ENCODE results near the gene MORF4L2. TPM values are rescaled to one million over a fixed set of nuclear protein-coding genes. Genes with fewer than 3 reads are reported as not detected.
"Not testable (repeated sequence)": the region's sequence is repeated elsewhere in the genome, so short reads cannot be mapped to it uniquely, and the experiment has no call there.

Gene MORF4L2
- total RNA-seq, 1 donor from 2014 or later, result 229 TPM

- H3K4me1 Mint-ChIP-seq (ENCODE audit: low read depth), result no peaks in the 10 kb centered on the region
- no peak overlapping the region for H3K4me3 Mint-ChIP-seq
- H3K27ac Mint-ChIP-seq, result no peak overlapping the region
- no peaks in the 10 kb centered on the region for H3K9me3 Mint-ChIP-seq
- H3K36me3 Mint-ChIP-seq (ENCODE audit: low read depth), result no peaks in the 10 kb centered on the region
- DNase-seq (ENCODE audit: low spot score), result no peak
- peaks cover 10% of the 10 kb centered on the region for H3K27me3 Mint-ChIP-seq (ENCODE audit: insufficient read depth)
- intact Hi-C loops (cut with micrococcal nuclease), result no loop called here
Measured at GRCh38 chrX:103666202-103667107, 20.0 kb downstream of the MORF4L2 start.

GRCh38 chrX:103663981-103664762 is 22.3 kb downstream of the MORF4L2 start:
- Mint-ChIP-seq H3K4me1 (ENCODE audit: low read depth) (no peaks in the 10 kb centered on the region), H3K27ac (no peak overlapping the region), H3K9me3 (no peaks in the 10 kb centered on the region), H3K36me3 (ENCODE audit: low read depth) (no peaks in the 10 kb centered on the region), H3K4me3 (no peak overlapping the region), H3K27me3 (ENCODE audit: insufficient read depth) (peaks cover 10% of the 10 kb centered on the region)
- DNase-seq (ENCODE audit: low spot score), result no peak
- intact Hi-C loops (cut with micrococcal nuclease), result no loop called here

GRCh38 chrX:103659460-103659859 is 27.0 kb downstream of the MORF4L2 start:
- H3K27ac Mint-ChIP-seq; H3K9me3 Mint-ChIP-seq; DNase-seq (ENCODE audit: low spot score); H3K4me1 Mint-ChIP-seq (ENCODE audit: low read depth); H3K4me3 Mint-ChIP-seq; intact Hi-C loops (cut with micrococcal nuclease); H3K27me3 Mint-ChIP-seq (ENCODE audit: insufficient read depth); H3K36me3 Mint-ChIP-seq (ENCODE audit: low read depth): not testable (repeated sequence)

- Mint-ChIP-seq H3K4me3 (no peak overlapping the region), H3K4me1 (ENCODE audit: low read depth) (no peaks in the 10 kb centered on the region), H3K9me3 (no peaks in the 10 kb centered on the region), H3K27me3 (ENCODE audit: insufficient read depth) (peaks cover 4% of the 10 kb centered on the region), H3K36me3 (ENCODE audit: low read depth) (no peaks in the 10 kb centered on the region), H3K27ac (no peak overlapping the region)
- no peak for DNase-seq (ENCODE audit: low spot score)
- intact Hi-C loops (cut with micrococcal nuclease), result no loop called here
Measured at GRCh38 chrX:103658681-103659433, 27.6 kb downstream of the MORF4L2 start.

- H3K4me1 Mint-ChIP-seq (ENCODE audit: low read depth); H3K27me3 Mint-ChIP-seq (ENCODE audit: insufficient read depth); H3K36me3 Mint-ChIP-seq (ENCODE audit: low read depth); H3K9me3 Mint-ChIP-seq; DNase-seq (ENCODE audit: low spot score); H3K4me3 Mint-ChIP-seq; H3K27ac Mint-ChIP-seq; intact Hi-C loops (cut with micrococcal nuclease): not testable (repeated sequence)
Measured at GRCh38 chrX:103657066-103657465, 29.4 kb downstream of the MORF4L2 start.

- Mint-ChIP-seq H3K36me3 (ENCODE audit: low read depth) (no peaks in the 10 kb centered on the region), H3K4me1 (ENCODE audit: low read depth) (no peaks in the 10 kb centered on the region), H3K27me3 (ENCODE audit: insufficient read depth) (peaks cover 2% of the 10 kb centered on the region), H3K27ac (no peak overlapping the region), H3K4me3 (no peak overlapping the region), H3K9me3 (no peaks in the 10 kb centered on the region)
- intact Hi-C loops (cut with micrococcal nuclease), result no loop called here
- no peak for DNase-seq (ENCODE audit: low spot score)
Measured at GRCh38 chrX:103656617-103657016, 29.9 kb downstream of the MORF4L2 start.

- intact Hi-C loops (cut with micrococcal nuclease); H3K27ac Mint-ChIP-seq; H3K9me3 Mint-ChIP-seq; H3K36me3 Mint-ChIP-seq (ENCODE audit: low read depth); H3K4me3 Mint-ChIP-seq; DNase-seq (ENCODE audit: low spot score); H3K4me1 Mint-ChIP-seq (ENCODE audit: low read depth); H3K27me3 Mint-ChIP-seq (ENCODE audit: insufficient read depth): not testable (repeated sequence)
Measured at GRCh38 chrX:103655230-103656000, 31.1 kb downstream of the MORF4L2 start.

GRCh38 chrX:103651151-103651773 is 35.2 kb downstream of the MORF4L2 start:
- no peaks in the 10 kb centered on the region for H3K4me1 Mint-ChIP-seq (ENCODE audit: low read depth)
- H3K9me3 Mint-ChIP-seq, result no peaks in the 10 kb centered on the region
- no peak for DNase-seq (ENCODE audit: low spot score)
- H3K36me3 Mint-ChIP-seq (ENCODE audit: low read depth), result no peaks in the 10 kb centered on the region
- H3K27me3 Mint-ChIP-seq (ENCODE audit: insufficient read depth), result peaks cover 6% of the 10 kb centered on the region
- no peak overlapping the region for H3K27ac Mint-ChIP-seq
- intact Hi-C loops (cut with micrococcal nuclease), result no loop called here
- H3K4me3 Mint-ChIP-seq, result no peak overlapping the region

- no peaks in the 10 kb centered on the region for H3K9me3 Mint-ChIP-seq
- no peak overlapping the region for H3K27ac Mint-ChIP-seq
- H3K4me3 Mint-ChIP-seq, result no peak overlapping the region
- peaks cover 18% of the 10 kb centered on the region for H3K27me3 Mint-ChIP-seq (ENCODE audit: insufficient read depth)
- intact Hi-C loops (cut with micrococcal nuclease), result no loop called here
- H3K36me3 Mint-ChIP-seq (ENCODE audit: low read depth), result no peaks in the 10 kb centered on the region
- DNase-seq (ENCODE audit: low spot score), result no peak
- H3K4me1 Mint-ChIP-seq (ENCODE audit: low read depth), result no peaks in the 10 kb centered on the region
Measured at GRCh38 chrX:103647630-103648029, 38.9 kb downstream of the MORF4L2 start.

- Mint-ChIP-seq H3K4me3 (no peak overlapping the region), H3K9me3 (no peaks in the 10 kb centered on the region), H3K4me1 (ENCODE audit: low read depth) (no peaks in the 10 kb centered on the region), H3K27ac (no peak overlapping the region), H3K36me3 (ENCODE audit: low read depth) (no peaks in the 10 kb centered on the region), H3K27me3 (ENCODE audit: insufficient read depth) (peaks cover 17% of the 10 kb centered on the region)
- DNase-seq (ENCODE audit: low spot score), result no peak
- intact Hi-C loops (cut with micrococcal nuclease), result no loop called here
Measured at GRCh38 chrX:103644125-103644524, 42.4 kb downstream of the MORF4L2 start.

- intact Hi-C loops (cut with micrococcal nuclease), result no loop called here
- H3K4me3 Mint-ChIP-seq, result no peak overlapping the region
- H3K36me3 Mint-ChIP-seq (ENCODE audit: low read depth), result no peaks in the 10 kb centered on the region
- peaks cover 16% of the 10 kb centered on the region for H3K27me3 Mint-ChIP-seq (ENCODE audit: insufficient read depth)
- no peak overlapping the region for H3K27ac Mint-ChIP-seq
- H3K9me3 Mint-ChIP-seq, result no peaks in the 10 kb centered on the region
- no peaks in the 10 kb centered on the region for H3K4me1 Mint-ChIP-seq (ENCODE audit: low read depth)
- DNase-seq (ENCODE audit: low spot score), result no peak
Measured at GRCh38 chrX:103640401-103641155, 45.9 kb downstream of the MORF4L2 start.

Data from activated T-helper 1 cell treated with anti-CD3 and anti-CD28 coated beads, Interleukin-12 subunit alpha, Interleukin-12 subunit beta, Interleukin-2, Interleukin-4 antibody, amounts not matched to agents 30 ng/mL and 10 ng/mL and 1 ng/mL, durations not matched to agents 14 hours and 24 hours and 36 hours (primary cell).